ENCODE results near the gene CPZ.

GRCh38 chr4:8602686-8603430 is 10.3 kb downstream of the CPZ start:
- TF ChIP-seq EZH2 (IDR thresholded peaks at IDR 0.05; ENCODE audit: borderline replicate concordance, low read length) (no peak), CTCF (IDR thresholded peaks at IDR 0.05; ENCODE audit: low read length) (no peak)

All from OCI-LY1 (cell line).